Esophagus muscularis mucosa (tissue), 4 donors: ENCODE data around the gene BACH1. TPM values are rescaled to one million over a fixed set of nuclear protein-coding genes. Genes with fewer than 3 reads are reported as not detected.

Experiments used
- DNase-seq: peaks from one replicate; pipeline ENCODE4 v3.0.0-alpha.2; 2017; ENCODE audit errors: extremely low spot score
- H3K27ac ChIP-seq, 4 donors: fragments of 200-600 bp; sonication (generic); replicated peaks in 1 of 4; 1 replicate in 3 of 4; 2 replicates in 1 of 4; pipeline ENCODE4 v1.5.1; 2016 to 2019; ENCODE audit warnings: mild to moderate bottlenecking in 1 of 4
- H3K27me3 ChIP-seq, 4 donors: fragments of 200-600 bp; sonication (generic); one replicate each; pipeline versions ENCODE4 v1.5.1 to v1.6.0; 2016 to 2019
- H3K36me3 ChIP-seq, 4 donors: fragments of 200-600 bp; sonication (generic); one replicate each; pipeline ENCODE4 v1.5.1; 2016 to 2019
- H3K4me1 ChIP-seq, 4 donors: fragments of 200-600 bp; sonication (generic); one replicate each; pipeline ENCODE4 v1.5.1; 2016 to 2019
- H3K4me3 ChIP-seq, 4 donors: fragments of 200-600 bp; sonication (generic); 1 replicate in 2 of 4; 2 replicates in 2 of 4; pipeline ENCODE4 v1.5.1; 2016 to 2019; ENCODE audit warnings: mild to moderate bottlenecking in 4 of 4, moderate library complexity in 1 of 4
- H3K9me3 ChIP-seq, 4 donors: fragments of 200-600 bp; sonication (generic); 1 replicate in 3 of 4; 2 replicates in 1 of 4; pipeline ENCODE4 v1.5.1; 2016 to 2019
- EP300 ChIP-seq: sonication (generic); formaldehyde crosslinking; IDR thresholded peaks from one replicate; pipeline ENCODE4 v1.6.1; 2017; ENCODE audit warnings: antibody characterized with exemption
- POLR2A ChIP-seq: fragments of 450-650 bp; IDR thresholded peaks from one replicate; pipeline ENCODE4 v1.6.1; 2017; ENCODE audit warnings: antibody characterized with exemption, moderate library complexity, mild to moderate bottlenecking, low read depth
- POLR2AphosphoS5 ChIP-seq, 2 donors: sonication (generic); formaldehyde crosslinking; IDR thresholded peaks; one replicate each; pipeline ENCODE4 v1.6.1; 2017; ENCODE audit warnings: antibody characterized with exemption in 2 of 2
- WGBS: methylation state at CpG from one replicate; pipeline ENCODE4 v1.1.5; 2018; 5-methylcytosine and 5-hydroxymethylcytosine counted together
- intact Hi-C: fragments of 100-400 bp; cut with DNase I; formaldehyde crosslinking; loops from one replicate; pipeline ENCODE4 v1.15.1; 2023
- total RNA-seq, 4 donors: library from RNA; depleted of rRNA; stranded (reverse); fragments of >200 nt; gene quantifications; one replicate each; pipeline versions ENCODE4 v1.1.0 to v1.2.1, GENCODE V29; 2016
- TF ChIP-seq, protein P1 (sequence below), 3 experiments: fragments of 200-600 bp in 2 of 3; fragments of 450-650 bp in 1 of 3; sonication (generic) in 2 of 3; IDR thresholded peaks; one replicate each; pipeline ENCODE4 v1.5.1; 2017 to 2019; ENCODE audit warnings: antibody characterized with exemption in 3 of 3, mild to moderate bottlenecking in 2 of 3, moderate library complexity in 1 of 3

BACH1 gene
- total RNA-seq, 4 donors from 2014 or later: 43.8 to 86.3 (median 50.9) TPM

DNA sequence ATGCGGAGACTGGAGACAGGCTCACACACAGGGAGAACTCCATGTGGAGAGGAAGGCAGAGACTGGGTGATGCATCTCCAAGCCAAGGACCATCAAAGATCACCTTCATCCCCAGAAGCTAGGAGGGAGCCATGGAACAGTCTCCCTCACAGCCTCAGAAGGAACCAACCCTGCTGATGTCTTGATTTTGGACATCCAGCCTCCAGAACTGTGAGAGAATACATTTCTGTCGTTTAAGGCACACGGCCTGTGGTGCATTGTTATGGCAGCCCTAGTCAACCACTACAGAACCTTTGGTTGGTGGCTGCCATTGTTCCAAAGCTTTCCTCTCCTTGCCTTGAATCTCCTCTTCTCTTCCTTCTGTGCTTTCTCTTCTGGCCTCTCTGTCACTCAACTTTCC is 64.0 kb downstream of the BACH1 start:
- H3K4me3 ChIP-seq: no peak overlapping the region
- no peak overlapping the region for H3K27ac ChIP-seq
- H3K27me3 ChIP-seq: no peaks in the 10 kb centered on the region
- peaks cover 0 to 13% (median 11%) of the 10 kb centered on the region in 4 donors for H3K36me3 ChIP-seq
- 100% methylated on average over 3 of the region's 3 CpGs for WGBS
- no peaks in the 10 kb centered on the region for H3K4me1 ChIP-seq
- no peak for TF ChIP-seq POLR2A
- DNase-seq: no peak
- no peaks in the 10 kb centered on the region for H3K9me3 ChIP-seq
- intact Hi-C loops: no loop called here

GRCh38 chr21:29365661-29366265 is 67.0 kb downstream of the BACH1 start:
- no peak for DNase-seq
- H3K27ac ChIP-seq: no peak overlapping the region
- peaks cover 0 to 18% (median 11%) of the 10 kb centered on the region in 4 donors for H3K36me3 ChIP-seq
- H3K9me3 ChIP-seq: no peaks in the 10 kb centered on the region
- no peaks in the 10 kb centered on the region for H3K4me1 ChIP-seq
- WGBS: 94% methylated on average over 8 of the region's 8 CpGs
- H3K4me3 ChIP-seq: no peak overlapping the region
- intact Hi-C loops: no loop called here
- H3K27me3 ChIP-seq: no peaks in the 10 kb centered on the region
- TF ChIP-seq, protein P1, sequence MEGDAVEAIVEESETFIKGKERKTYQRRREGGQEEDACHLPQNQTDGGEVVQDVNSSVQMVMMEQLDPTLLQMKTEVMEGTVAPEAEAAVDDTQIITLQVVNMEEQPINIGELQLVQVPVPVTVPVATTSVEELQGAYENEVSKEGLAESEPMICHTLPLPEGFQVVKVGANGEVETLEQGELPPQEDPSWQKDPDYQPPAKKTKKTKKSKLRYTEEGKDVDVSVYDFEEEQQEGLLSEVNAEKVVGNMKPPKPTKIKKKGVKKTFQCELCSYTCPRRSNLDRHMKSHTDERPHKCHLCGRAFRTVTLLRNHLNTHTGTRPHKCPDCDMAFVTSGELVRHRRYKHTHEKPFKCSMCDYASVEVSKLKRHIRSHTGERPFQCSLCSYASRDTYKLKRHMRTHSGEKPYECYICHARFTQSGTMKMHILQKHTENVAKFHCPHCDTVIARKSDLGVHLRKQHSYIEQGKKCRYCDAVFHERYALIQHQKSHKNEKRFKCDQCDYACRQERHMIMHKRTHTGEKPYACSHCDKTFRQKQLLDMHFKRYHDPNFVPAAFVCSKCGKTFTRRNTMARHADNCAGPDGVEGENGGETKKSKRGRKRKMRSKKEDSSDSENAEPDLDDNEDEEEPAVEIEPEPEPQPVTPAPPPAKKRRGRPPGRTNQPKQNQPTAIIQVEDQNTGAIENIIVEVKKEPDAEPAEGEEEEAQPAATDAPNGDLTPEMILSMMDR (IDR thresholded peaks at IDR 0.05): no peak
- TF ChIP-seq POLR2AphosphoS5 (IDR thresholded peaks at IDR 0.05): no peak
- no peak for TF ChIP-seq POLR2A
- TF ChIP-seq EP300: no peak

GRCh38 chr21:29366532-29366931 is 67.8 kb downstream of the BACH1 start:
- WGBS: 100% methylated on average over 3 of the region's 3 CpGs
- H3K9me3 ChIP-seq: no peaks in the 10 kb centered on the region
- TF ChIP-seq, protein P1 (IDR thresholded peaks at IDR 0.05): no peak
- TF ChIP-seq POLR2A: no peak
- TF ChIP-seq POLR2AphosphoS5 (IDR thresholded peaks at IDR 0.05): no peak
- no peak for TF ChIP-seq EP300
- H3K4me3 ChIP-seq: no peak overlapping the region
- no peak for DNase-seq
- H3K4me1 ChIP-seq: no peaks in the 10 kb centered on the region
- intact Hi-C loops: no loop called here
- H3K36me3 ChIP-seq: peaks cover 0 to 18% (median 11%) of the 10 kb centered on the region in 4 donors
- H3K27me3 ChIP-seq: no peaks in the 10 kb centered on the region
- H3K27ac ChIP-seq: no peak overlapping the region

DNA sequence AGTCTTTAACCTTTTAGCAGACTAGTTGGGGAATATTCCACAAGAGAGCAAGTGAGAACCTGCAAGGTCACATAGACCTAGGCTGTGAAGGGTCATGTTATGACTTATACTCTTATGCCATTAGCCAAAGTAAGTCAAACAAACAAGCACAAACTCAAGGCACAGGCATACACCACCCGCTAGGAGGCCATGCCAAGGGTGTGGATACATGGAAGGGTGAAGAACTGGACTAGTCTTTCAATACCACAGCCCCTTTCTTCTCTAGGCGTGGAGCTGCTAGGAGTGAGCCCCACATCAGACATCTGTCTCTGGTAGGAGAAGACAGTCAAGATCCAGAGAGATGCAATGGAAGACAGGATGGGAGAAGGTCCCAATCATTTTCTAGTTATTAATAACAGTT is 68.6 kb downstream of the BACH1 start:
- no peak for DNase-seq
- WGBS: 86% methylated on average over 2 of the region's 2 CpGs
- H3K4me3 ChIP-seq: no peak overlapping the region
- H3K27me3 ChIP-seq: no peaks in the 10 kb centered on the region
- TF ChIP-seq, protein P1 (IDR thresholded peaks at IDR 0.05): no peak
- TF ChIP-seq POLR2A: no peak
- no peak for TF ChIP-seq EP300
- TF ChIP-seq POLR2AphosphoS5 (IDR thresholded peaks at IDR 0.05): no peak
- intact Hi-C loops: no loop called here
- no peaks in the 10 kb centered on the region for H3K4me1 ChIP-seq
- H3K36me3 ChIP-seq: peaks cover 0 to 18% (median 10%) of the 10 kb centered on the region in 4 donors
- H3K27ac ChIP-seq: no peak overlapping the region
- no peaks in the 10 kb centered on the region for H3K9me3 ChIP-seq

DNA sequence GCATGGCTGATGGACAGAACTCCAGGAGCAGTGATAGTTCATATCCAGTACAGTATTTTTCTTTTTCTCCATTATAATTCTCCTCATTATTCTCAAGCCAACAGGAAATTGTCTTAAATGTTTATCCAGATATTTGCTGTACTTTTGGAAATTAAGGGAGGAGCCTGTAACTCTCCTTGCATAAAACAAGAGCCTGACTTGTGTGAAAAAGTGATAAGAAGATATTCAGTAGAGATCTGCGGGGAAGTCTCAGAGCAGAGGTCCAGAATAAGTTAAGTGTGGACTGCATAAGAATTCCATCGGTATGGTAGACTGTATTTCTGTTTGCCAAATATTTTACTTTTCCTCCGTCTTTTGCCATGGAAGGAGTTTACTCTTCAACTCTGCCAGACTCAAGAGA is 70.2 kb downstream of the BACH1 start:
- Histone ChIP-seq H3K4me1 (no peaks in the 10 kb centered on the region), H3K4me3 (no peak overlapping the region), H3K27ac (no peak overlapping the region), H3K36me3 (peaks cover 0 to 10% (median 0%) of the 10 kb centered on the region in 4 donors), H3K27me3 (no peaks in the 10 kb centered on the region), H3K9me3 (no peaks in the 10 kb centered on the region)
- intact Hi-C loops: no loop called here
- WGBS: 96% methylated on average over 3 of the region's 3 CpGs
- TF ChIP-seq POLR2AphosphoS5 (IDR thresholded peaks at IDR 0.05): no peak
- no peak for TF ChIP-seq POLR2A
- no peak for TF ChIP-seq EP300
- TF ChIP-seq, protein P1 (IDR thresholded peaks at IDR 0.05): no peak
- no peak for DNase-seq
